GM18861 (cell line): ENCODE data around the gene ZNF579.
"Not testable (repeated sequence)": the region's sequence is repeated elsewhere in the genome, so short reads cannot be mapped to it uniquely, and the experiment has no call there.

Source experiments
- ATAC-seq: cut with Tn5 transposase; IDR thresholded peaks from one replicate; pipeline ENCODE4 v1.9.1; 2021; ENCODE audit not compliant: unreplicated experiment

ZNF579 gene

DNA sequence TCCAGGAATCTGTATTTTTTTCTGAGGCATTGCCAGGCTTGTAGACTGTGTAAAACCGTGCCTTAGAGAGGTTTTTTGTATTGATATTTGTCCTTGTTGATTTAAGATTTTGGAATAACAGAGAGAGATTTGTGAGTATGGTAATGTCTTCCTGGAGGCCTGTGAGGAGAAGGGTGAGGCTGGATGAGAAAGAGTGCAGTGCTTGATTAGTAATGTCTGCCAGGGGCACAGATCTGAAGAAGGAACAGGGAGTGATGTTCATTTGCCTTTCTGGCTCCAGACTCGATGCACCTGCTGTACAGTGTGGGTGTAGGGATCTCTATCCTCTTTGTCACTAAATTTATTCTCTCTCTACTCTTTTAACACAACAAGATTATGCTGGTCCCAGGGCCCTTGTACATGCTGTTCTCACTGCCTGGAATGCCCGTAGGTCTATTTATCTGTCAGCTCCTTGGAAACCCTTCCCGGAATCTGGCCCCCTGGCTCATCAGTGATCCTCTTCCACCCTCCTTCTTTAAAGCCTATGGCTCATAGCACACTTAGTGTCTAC lies 14.4 kb upstream of the ZNF579 start:
- no peak for ATAC-seq

DNA sequence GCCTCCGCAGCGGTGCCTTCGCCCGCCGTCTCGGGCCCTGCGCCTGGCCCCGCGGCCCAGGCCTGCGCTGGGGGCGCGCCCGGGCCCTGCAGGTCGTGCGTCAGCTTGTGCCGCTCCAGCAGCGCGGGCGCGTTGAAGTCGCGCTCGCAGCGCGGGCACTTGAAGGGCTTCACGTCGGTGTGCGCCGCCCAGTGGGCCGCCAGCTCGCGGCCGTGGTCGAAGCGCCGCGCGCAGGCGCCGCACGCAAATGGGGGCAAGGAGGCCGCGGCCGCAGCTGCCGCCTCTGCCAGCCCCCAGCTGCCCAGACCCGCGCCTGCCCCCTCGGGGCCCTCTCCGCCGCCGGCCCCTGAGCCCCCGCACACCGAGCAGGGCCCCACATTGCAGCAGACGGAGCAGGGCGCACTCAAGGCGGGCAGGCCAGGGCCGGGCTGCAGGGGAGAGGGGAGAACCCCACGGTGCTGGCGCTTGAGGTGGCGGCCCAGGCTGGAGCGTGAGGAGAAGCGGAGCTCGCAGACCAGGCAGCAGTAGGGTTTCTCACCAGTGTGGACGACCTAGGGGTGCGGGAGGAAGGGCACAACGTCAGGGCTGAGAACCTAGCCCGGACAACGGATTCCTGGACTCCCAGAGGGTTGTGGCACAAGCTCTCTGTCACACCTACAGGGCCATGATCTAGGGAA lies 12.6 kb upstream of the ZNF579 start:
- no peak for ATAC-seq

DNA sequence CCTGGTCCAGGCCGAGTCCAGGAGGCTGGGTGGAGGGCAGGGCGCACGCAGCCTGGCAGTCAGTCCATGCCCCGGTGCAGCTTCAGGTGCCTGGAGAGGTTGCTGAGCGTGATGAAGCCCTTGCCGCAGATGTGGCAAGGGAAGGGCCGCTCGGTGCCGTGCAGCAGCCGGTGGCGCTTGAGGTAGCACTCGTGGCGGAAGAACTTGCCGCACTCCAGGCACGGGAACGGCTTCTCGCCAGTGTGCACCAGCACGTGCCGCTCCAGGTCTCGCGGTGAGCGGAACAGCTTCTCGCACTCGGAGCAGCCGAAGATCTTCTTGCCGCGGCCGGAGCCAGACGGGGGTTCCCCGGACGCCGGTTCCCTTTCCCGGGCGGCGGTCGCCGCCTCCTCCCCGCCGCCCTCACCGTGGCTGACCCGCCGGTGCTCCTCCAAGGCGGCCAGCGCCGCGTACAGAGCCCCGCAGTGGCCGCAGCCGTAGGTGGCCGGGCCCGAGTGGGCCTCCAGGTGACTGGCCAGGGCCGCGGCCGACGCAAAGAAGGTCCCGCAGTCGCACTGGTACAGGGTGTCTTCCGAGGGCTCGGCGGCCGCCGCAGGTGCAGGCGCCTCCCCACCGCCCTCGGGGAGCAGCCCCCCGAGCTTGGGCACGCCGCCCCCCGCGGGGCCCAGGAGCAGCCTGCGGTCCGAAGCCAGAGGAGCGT lies 11.9 kb upstream of the ZNF579 start:
- ATAC-seq: no peak

DNA sequence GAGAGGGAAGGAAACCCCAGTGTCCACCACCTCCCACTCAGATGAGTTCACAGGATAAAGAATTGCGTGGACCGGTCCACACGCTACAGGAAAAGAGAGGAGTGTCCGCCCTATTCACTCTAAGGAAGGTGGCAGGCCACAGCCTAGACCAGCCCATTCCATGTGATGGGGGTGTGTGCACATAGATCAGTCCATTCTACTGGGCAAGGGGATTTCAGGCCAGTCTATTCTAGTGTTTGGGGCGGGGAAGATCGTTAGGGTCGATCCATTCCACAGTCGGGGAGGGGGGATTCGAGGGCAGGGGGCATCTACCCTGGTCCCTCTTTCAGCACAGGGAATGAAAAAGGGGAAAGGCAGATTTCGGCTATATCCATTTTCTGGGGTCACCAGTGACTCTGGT lies 10.9 kb upstream of the ZNF579 start:
- ATAC-seq: no peak

DNA sequence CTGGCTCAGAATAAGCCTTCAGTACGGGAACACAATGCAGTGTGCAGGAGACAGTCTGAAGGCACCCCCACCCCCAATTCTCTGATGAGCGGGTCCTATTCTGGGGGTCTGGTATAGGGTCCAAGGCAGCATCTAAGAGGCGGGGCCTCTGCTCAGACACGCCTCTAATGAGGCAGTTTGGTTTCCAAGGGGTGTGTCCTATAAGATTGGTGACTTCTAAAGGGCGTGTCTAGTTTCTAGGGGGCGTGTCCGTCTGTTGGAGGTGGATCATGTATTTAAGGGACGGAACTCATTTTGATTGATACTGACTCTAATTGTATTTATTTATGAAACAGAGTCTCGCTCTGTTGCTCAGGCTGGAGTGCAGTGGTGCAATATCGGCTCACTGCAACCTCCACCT lies 10.0 kb upstream of the ZNF579 start:
- no peak for ATAC-seq

DNA sequence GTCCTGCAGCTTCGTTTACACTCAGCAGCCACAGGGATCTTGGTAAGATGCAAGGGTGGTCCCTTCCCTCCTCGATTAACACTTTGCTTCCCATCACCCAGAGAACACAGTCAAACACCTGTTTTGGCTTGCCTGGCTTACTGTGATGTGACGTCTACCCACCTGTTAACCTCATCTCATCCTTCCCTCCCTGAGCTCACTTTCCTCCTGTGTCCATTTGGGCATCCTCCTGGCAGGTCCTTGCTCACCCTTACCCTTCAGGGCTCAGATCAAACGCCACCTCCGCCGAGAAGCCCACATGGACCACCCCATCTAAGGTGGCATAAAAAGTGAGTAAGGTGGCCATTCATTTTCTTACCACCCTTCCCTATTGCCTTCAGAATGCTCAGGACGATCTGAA lies 9.5 kb upstream of the ZNF579 start:
- no peak for ATAC-seq

DNA sequence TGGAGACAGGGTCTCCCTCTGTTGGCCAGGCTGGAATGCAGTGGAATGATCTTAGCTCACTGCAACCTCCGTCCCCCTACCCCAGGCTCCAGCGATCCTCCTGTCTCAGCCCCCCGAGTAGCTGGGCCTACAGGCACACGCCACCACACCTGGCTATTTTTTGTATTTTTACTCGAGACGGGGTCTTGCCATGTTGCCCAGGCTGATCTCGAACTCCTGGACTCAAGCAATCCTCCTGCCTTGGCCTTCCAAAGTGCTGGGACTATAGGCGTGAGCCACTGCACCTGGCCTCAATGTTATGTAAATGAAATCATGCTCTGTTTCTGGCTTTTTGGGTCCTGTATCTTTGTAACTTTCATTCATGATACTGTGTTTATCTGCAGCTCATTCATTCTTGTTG lies 8.1 kb upstream of the ZNF579 start:
- ATAC-seq: no peak

DNA sequence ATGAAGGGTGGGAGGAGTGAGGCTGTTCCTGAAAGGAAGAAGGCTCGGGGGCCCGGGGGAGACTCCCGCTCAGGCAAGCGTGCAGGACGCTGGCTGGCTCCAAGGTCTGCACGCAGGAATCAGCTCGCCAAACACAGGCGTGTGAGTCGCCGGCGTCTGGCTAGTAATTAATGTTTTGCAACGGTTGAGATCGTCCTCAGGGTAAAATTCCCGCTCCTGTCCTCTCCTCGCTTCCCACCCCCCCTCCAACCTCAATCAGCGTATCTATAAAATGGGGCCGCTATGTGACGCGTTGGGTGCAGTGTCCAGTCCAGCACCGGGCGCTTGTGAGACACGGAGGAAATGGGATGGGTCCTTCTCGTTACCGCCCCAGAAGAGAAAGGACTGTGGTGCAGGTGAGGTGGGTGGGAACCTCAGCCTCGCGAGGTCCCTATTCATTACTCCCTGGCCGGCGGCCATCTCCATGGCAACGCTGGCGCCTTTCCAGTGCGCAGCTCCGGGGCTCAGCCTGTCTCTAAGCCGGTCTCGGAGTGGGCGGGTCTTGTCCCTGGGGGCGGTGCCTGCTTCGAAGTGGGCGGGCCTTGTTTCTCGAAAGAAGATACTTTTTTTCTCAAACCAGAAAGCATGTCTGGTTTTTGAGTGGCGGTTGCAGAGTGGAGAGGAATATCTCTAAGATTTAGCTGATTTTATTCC lies 6.5 kb upstream of the ZNF579 start:
- peak; percentile 91 for ATAC-seq

DNA sequence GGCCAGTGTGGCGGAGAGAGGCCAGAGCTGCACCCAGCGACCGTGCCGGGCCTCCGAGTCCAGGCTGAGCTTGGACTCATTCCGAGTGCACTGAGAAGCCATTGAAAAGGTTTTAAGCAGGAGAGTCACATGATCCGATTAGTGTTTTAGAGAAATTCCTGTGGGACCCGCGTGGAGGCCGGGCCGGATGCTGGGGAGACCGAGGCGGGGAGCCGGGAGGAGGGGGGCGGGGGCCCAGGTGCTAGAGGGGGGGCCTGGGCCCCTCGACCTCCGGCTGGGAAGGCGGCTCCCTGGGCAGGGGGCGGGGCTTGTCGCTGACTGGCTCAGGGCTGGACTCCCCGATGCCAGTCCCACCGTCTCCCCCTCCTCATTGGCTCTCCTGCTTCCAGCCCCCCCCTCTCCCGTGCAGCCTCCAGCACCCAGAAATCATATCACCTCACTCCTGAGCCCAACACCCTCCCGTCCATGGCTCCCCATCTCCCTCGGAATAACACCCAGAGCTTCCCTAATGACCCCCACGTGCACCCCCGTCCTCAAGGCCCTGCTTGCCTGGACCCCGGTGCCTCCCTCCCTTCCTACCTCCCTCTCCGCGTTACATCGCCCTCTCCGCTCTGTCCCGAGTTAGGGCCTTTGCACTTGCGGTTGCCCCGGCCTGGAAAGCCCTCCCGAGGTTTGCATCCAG lies 5.2 kb upstream of the ZNF579 start:
- no peak for ATAC-seq

DNA sequence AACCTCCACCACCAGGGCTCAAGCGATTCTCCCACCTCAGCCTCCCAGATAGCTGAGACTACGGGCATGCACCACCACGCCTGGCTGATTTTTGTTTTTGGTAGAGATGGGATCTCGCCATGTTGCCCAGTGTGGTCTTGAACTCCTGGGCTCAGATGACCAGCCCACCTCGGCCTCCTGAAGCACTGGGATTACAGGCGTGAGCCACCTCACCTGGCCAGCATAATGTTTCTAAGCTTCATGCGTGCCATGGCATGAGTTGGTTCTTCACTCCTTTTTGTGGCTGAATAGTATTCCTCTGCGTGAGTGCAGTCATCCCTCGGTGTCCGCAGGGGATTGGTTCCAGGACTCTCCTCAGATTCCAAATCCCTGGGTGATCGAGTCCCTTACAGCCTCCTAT lies 4.2 kb upstream of the ZNF579 start:
- ATAC-seq: no peak

DNA sequence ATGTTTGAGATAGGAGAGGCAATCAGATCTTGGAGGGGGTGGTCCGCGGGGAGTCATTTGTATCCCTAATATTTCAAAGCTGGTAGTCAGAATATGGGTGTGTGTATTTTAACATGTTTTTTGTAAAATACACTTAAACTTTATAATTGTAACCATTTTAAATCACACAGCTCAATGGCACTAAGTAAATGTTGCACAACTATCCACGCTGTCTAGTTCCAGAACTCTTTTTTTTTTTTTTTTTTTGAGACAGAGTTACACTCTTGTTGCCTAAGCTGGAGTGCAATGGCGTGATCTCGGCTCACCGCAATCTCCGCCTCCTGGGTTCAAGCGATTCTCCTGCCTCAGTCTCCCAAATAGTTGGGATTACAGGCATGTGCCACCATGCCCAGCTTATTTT lies 3.2 kb upstream of the ZNF579 start:
- not testable (repeated sequence) for ATAC-seq

DNA sequence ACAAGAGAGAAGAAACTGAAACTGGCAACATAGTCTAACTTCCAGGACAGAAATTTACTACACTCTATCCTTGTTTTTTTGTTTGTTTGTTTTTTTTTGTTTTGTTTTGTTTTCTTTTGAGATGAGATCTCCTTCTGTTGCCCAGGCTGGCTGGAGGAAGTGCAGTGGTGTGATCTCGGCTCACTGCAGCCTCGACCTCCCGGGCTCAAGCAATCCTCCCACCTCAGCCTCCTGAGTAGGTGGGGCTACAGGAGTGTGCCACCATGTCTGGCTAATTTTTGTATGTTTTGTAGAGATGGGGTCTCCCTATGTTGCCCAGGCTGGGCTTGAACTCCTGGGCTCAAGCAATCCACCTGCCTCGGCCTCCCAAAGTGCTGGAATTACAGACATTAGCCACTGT lies 1.6 kb upstream of the ZNF579 start:
- not testable (repeated sequence) for ATAC-seq

DNA sequence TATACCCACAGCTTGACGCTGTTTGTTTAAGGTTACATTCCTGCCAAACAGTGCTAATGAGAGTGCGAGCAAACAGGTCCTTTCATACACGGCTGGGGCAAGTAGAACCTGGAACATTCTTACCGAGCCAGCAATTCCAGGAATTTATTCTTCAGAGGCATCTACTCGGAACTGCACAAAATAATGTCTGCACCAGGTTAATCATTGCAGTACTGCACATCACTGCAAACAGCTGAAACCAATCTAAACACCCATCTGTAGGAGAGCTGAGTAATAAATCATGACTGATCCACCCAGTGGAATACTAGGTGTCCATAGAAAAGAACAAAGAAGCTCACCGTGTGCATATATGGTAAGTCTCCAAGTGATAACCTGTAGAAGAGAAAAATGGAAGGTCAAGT lies 1.2 kb upstream of the ZNF579 start:
- ATAC-seq: no peak

DNA sequence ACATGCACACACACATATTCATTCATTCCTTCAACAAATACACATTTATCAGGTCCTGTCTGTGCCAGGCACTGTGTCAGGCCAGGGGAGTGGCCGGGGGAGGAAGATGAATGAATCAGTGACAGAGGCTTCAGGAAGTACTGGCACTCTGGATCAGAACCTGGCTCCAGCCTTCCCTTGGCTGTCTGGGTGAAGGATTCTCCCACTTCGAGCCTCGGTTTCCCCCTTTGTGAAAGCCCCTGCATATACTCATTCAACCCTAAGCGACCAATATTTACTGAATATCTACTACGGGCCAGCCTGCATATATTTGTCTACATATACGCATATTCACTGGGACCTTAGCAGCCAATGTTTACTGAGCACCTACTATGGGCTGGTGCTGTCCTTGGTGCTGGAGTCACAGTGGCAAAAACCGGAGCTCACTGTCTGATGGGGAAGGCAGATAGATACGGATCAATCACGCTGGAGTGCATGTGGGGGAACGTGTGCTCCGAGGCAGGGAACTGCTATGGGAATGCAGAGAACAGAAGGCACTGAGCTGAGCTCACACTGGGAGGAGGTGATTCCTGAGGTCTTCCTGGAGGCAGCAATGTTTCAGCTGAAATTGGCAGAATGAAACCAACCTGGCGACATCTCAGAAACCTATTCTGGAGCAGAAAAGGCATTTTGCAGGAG lies 636 bp upstream of the ZNF579 start:
- no peak for ATAC-seq

DNA sequence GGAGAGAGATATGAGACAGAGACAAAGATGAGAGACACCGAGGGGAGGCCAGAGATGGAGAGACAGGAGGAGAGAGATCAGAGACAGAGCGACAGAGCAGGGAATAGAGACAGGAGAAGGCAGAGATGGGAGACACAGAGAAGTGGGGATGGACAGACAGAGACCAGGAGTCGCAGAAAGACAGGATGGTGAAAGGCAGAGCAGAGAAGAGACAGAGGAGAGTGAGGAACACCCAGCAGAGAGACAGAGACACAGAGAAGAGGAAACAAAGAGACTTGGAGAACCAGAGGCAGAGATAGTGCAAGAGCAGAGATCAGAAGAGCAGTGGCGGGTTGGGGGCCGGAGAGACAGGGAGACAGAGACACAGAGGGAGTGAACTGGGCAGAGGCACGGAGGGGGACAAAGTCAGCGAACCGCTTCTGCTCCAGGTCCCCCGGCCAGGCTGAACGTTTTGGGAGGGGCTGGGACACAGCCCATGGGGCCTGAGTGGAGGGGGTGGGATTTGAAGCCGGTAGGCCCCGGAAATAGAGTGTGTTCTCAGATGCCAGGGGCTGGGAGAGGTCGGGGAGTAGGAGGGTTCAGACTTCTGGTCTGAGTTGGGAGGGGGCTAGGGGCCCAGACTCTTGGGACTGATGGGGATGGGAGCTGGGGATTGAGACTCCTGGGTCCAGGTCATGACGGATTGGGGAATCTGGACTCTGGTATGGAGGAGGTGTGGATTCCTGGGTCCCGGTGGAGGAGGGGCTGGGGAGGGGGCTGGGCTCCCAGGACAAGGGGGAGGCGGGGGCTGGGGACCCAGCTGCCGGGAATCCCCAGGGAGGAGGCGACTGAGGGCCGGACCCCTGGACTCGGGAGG lies 654 bp downstream of the ZNF579 start:
- no peak for ATAC-seq

DNA sequence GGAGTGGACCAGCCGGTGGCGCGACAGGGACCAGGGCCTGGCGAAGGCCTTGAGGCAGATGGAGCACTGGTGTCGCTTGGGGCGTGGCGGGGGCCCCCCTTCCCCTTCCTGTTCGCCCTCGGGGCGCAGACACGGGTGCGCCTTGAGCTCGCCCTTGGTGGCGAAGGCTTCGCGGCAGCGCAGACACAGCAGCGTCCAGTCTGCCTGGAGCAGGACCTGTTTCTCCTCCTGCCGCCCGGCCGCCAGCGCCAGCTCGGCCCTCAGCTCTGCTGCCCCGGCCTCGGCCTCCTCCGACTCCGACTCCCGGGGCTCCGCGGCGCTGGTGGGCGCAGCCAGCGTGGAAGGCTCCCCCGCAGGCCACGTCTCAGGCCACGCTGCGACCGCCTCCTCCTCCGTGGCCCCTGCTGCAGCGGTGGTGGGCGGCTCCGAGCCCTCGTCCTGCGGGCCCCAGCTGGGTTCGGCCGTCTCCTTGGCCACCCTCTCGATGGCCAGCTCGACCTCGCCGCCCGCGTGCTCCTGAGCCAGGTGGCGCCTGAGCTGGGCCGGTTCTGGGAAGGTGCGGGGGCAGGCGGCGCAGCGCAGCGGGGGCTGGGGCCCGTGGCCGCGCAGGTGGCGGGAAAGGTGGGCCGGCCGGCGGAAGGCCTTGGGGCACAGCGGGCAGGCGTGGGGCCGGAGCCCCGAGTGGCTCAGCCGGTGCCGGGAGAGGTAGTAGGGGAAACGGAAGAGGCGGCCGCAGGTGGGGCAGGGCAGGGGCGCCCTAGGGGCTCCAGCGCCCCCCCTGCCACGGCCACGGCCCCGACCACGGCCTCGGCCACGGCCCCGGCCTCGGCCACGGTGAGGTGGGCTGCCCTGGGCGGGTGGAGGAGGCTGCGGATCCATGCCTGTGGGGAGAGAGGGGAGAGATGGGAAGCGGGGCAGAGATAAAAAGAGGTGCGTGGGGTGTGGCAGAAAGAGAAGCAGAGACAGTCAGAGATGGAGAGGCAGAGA lies 1.6 kb downstream of the ZNF579 start:
- no peak for ATAC-seq

DNA sequence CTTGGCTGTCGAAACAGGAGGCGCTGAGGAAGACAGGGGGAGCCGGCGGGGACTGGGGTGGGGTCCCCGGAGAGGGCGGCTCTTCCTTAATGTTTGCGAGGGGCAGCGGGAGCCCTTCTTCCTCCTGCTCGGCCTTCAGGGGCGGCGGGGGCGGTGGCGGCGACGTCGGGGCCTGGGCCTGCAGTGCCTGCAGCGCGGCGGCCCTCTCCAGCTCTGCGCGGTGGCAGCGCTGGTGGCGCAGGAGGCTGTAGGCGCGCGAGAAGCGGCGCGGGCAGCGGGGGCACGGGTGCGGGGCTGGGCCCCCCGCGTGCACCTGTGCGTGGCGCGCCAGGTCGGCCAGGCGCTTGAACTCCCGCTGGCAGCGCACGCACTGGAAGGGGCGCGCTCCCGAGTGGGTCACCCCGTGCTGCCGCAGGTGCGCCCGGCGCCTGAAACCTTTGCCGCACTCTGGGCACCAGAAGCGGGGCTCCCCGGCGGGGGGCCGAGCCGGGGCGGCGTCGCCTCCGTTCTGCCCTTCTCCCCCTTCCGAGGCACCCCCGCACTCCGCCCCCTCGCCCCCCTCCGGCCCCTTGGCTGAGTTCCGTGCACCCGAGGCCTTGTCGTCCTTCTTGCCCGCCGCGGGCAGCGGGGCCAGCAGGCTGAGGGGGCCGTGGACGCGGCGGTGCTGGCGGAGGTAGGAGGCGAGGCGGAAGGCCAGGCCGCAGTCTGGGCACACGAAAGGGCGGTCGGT lies 2.5 kb downstream of the ZNF579 start:
- no peak for ATAC-seq

DNA sequence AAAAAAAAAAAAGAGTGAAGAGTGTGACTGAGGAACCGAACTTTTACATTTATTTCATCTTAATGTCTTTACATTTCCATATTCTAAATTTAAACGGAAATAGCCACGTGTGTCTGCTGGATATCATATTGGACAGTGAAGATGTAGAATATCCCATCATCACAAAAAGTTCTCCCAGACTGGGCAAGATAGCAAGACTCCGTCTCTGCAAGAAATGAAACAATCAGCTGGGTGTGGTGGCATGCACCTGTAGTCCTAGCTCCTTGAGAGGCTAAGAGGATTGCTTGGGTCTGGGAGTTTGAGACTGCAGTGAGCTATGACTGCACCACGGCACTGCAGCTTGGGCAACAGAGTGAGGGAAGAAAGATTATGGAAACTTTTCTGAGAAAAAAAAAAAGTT lies 3.9 kb downstream of the ZNF579 start:
- ATAC-seq: no peak
